ENCODE data around the gene DUSP23. TPM values are rescaled to one million over a fixed set of nuclear protein-coding genes. Genes with fewer than 3 reads are reported as not detected.

The DUSP23 gene
- total RNA-seq, result 15.8 and 17.0 TPM in 2 replicates

DNA sequence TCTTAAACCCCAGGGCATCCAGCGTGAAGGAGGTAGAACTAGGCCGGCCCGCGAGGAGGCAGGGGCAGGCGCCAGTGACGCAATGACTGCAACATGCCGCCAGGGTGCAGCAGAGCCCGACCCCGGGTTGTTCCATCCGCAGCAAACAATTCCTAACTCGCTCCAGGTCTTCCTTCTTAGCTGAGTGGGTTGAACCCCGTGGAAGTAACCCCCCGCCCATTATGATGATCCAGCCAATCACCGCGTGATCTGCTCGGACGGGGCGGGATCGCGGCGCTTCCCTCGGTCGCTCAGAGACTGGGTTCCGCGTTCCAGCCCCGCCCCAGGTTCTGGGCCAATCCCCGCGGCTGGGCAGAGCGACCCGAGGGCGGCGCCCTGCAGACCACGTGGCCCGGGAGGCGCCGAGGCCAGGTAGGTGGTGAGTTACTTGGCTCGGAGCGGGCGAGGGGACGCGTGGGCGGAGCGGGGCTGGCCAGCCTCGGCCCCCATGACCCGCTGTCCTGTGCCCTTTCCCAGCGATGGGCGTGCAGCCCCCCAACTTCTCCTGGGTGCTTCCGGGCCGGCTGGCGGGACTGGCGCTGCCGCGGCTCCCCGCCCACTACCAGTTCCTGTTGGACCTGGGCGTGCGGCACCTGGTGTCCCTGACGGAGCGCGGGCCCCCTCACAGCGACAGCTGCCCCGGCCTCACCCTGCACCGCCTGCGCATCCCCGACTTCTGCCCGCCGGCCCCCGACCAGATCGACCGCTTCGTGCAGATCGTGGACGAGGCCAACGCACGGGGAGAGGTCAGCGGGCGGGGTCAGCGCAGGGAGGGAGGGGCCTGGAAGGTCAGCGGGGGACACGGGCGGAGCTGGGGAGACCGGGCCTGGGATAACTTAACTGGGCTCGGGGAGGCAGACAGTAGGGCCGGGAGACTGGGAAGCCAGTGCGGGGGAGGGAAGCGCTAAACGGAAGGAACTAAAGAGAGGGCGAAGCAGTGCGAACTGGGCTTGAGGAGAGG is at the start of gene DUSP23:
TSS of gene DUSP23 (plus strand) at position 380 of the 1,000 bp plus-strand sequence. CDS start at position 519, 139 bp downstream.

DNA sequence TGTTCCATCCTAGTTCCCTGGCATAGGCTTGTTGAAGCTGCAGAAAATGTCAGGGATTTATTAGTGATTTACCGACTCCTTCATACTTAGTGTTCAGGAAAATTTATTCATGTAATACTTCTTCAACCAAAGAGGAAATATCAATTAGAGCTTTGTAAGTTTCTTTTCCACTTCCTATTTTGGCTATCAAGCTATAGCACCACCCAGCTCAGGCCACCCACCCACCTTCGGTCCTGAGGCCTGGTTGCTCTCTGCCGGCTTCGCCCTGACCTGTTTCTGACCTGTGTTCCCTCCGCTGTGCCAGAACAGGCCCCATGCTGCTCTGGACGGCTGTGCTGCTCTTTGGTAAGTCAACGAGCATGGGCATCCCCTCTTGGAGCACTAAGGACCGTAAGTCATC is 21.3 kb downstream of the DUSP23 start, which contains the start of gene FCRL6:
TSS of gene FCRL6 (plus strand) at position 250 of the 400 bp plus-strand sequence. CDS start at position 315, 65 bp downstream.

DNA sequence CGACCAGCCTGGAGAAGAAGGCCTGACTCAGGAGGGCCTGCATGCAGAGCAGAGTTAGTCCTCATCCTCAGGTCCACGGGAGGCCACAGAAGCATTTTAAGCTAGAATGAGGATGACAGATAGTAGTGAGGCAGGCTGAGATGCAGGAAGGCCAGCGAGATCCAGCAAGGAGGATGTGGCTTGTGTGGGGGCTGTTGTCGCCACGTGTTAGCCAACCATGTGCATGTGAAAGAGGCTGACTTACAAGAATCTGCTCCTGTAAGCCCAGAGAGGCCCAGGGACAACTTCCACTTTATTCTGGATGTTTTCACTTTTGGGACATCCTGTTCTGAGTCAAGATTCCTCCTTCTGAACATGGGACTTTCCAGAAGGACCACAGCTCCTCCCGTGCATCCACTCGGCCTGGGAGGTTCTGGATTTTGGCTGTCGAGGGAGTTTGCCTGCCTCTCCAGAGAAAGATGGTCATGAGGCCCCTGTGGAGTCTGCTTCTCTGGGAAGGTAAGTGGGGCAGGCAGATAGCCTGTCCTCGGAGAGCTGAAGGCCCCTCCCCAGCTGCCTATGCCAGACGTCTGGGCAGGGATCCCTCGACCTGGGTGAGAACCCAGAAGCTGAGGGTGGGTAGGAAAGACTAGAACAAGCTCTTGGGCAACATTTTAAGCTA is 45.8 kb downstream of the DUSP23 start, which contains the start of gene SLAMF8:
TSS of gene SLAMF8 (plus strand) at position 433 of the 661 bp plus-strand sequence. CDS start at position 459, 26 bp downstream.

Other genes starting within 250 kb of the DUSP23 start
- gene OR10J5, start 245.0 kb upstream of the DUSP23 start, total RNA-seq, result not detected in 2 replicates
- gene APCS, start 193.1 kb upstream of the DUSP23 start, total RNA-seq, result not detected in 2 replicates
- gene CRP, start 66.4 kb upstream of the DUSP23 start, total RNA-seq, result not detected in 2 replicates
- gene FCRL6, start 21.4 kb downstream of the DUSP23 start, total RNA-seq, result not detected in 2 replicates
- 0.18 and 0.86 TPM in 2 replicates for gene SLAMF8, start 45.9 kb downstream of the DUSP23 start, total RNA-seq
- gene VSIG8, start 81.7 kb downstream of the DUSP23 start, total RNA-seq, result not detected in 2 replicates
- 1.2 TPM in 1 of 2 replicates, not detected in the other for gene CFAP45, start 119.2 kb downstream of the DUSP23 start, total RNA-seq
- gene TAGLN2, start 144.5 kb downstream of the DUSP23 start, total RNA-seq, result 555 and 578 TPM in 2 replicates
- not detected in 2 replicates for gene IGSF9, start 164.7 kb downstream of the DUSP23 start, total RNA-seq
- gene SLAMF9, start 173.3 kb downstream of the DUSP23 start, total RNA-seq, result not detected in 2 replicates

Data from myometrial cell (primary cell).